ENCODE data around the gene MRPL38. TPM values are rescaled to one million over a fixed set of nuclear protein-coding genes. Genes with fewer than 3 reads are reported as not detected.
A peak's percentile ranks its signal among the peaks of the same experiment; 100 is the strongest.

The MRPL38 gene
- total RNA-seq, 1 donor from 2014 or later: 113 TPM

- H3K4me3 Mint-ChIP-seq: no peak overlapping the region
- no peak for TF ChIP-seq CTCF (conservative IDR thresholded peaks at IDR 0.05)
- peaks cover 4% of the 10 kb centered on the region for H3K36me3 Mint-ChIP-seq
- no peak overlapping the region for H3K27ac Mint-ChIP-seq
- H3K9me3 Mint-ChIP-seq: no peaks in the 10 kb centered on the region
- no peaks in the 10 kb centered on the region for H3K27me3 Mint-ChIP-seq
- no peak for DNase-seq (ENCODE audit: extremely low spot score, unreplicated experiment)
- H3K4me1 Mint-ChIP-seq (ENCODE audit: unreplicated experiment): peaks cover 4% of the 10 kb centered on the region
Measured at GRCh38 chr17:75917917-75918445, 13.3 kb upstream of the MRPL38 start.

- H3K27ac Mint-ChIP-seq: peak overlapping the region; percentile 42
- H3K27me3 Mint-ChIP-seq: no peaks in the 10 kb centered on the region
- H3K9me3 Mint-ChIP-seq: no peaks in the 10 kb centered on the region
- peaks cover 4% of the 10 kb centered on the region for H3K36me3 Mint-ChIP-seq
- no peak for TF ChIP-seq CTCF (conservative IDR thresholded peaks at IDR 0.05)
- H3K4me1 Mint-ChIP-seq (ENCODE audit: unreplicated experiment): peaks cover 4% of the 10 kb centered on the region
- H3K4me3 Mint-ChIP-seq: no peak overlapping the region
- no peak for DNase-seq (ENCODE audit: extremely low spot score, unreplicated experiment)
Measured at GRCh38 chr17:75917141-75917916, 12.6 kb upstream of the MRPL38 start.

GRCh38 chr17:75915268-75915667 lies 10.6 kb upstream of the MRPL38 start:
- Mint-ChIP-seq H3K27ac (no peak overlapping the region), H3K27me3 (no peaks in the 10 kb centered on the region), H3K4me3 (no peak overlapping the region), H3K36me3 (peaks cover 4% of the 10 kb centered on the region), H3K4me1 (ENCODE audit: unreplicated experiment) (peaks cover 4% of the 10 kb centered on the region), H3K9me3 (no peaks in the 10 kb centered on the region)
- DNase-seq (ENCODE audit: extremely low spot score, unreplicated experiment): no peak
- no peak for TF ChIP-seq CTCF (conservative IDR thresholded peaks at IDR 0.05)

- no peak for DNase-seq (ENCODE audit: extremely low spot score, unreplicated experiment)
- Mint-ChIP-seq H3K4me1 (ENCODE audit: unreplicated experiment) (peaks cover 4% of the 10 kb centered on the region), H3K27me3 (no peaks in the 10 kb centered on the region), H3K9me3 (no peaks in the 10 kb centered on the region), H3K36me3 (peaks cover 4% of the 10 kb centered on the region), H3K4me3 (no peak overlapping the region), H3K27ac (no peak overlapping the region)
- no peak for TF ChIP-seq CTCF (conservative IDR thresholded peaks at IDR 0.05)
Measured at GRCh38 chr17:75914643-75915267, 10.1 kb upstream of the MRPL38 start.

- no peak overlapping the region for H3K4me3 Mint-ChIP-seq
- peaks cover 7% of the 10 kb centered on the region for H3K4me1 Mint-ChIP-seq (ENCODE audit: unreplicated experiment)
- no peaks in the 10 kb centered on the region for H3K9me3 Mint-ChIP-seq
- peaks cover 4% of the 10 kb centered on the region for H3K36me3 Mint-ChIP-seq
- TF ChIP-seq CTCF (conservative IDR thresholded peaks at IDR 0.05): no peak
- no peak overlapping the region for H3K27ac Mint-ChIP-seq
- no peak for DNase-seq (ENCODE audit: extremely low spot score, unreplicated experiment)
- no peaks in the 10 kb centered on the region for H3K27me3 Mint-ChIP-seq
Measured at GRCh38 chr17:75913537-75914210, 9.0 kb upstream of the MRPL38 start.

Data from type B pancreatic cell (in vitro differentiated cells).